HG03108 (cell line): ENCODE data around the gene PSME4.
"Not testable (repeated sequence)": the region's sequence is repeated elsewhere in the genome, so short reads cannot be mapped to it uniquely, and the experiment has no call there.

Source experiments
- ATAC-seq: cut with Tn5 transposase; IDR thresholded peaks from one replicate; pipeline ENCODE4 v1.9.1; 2021; ENCODE audit warnings: moderate library complexity; ENCODE audit not compliant: unreplicated experiment

PSME4 gene

DNA sequence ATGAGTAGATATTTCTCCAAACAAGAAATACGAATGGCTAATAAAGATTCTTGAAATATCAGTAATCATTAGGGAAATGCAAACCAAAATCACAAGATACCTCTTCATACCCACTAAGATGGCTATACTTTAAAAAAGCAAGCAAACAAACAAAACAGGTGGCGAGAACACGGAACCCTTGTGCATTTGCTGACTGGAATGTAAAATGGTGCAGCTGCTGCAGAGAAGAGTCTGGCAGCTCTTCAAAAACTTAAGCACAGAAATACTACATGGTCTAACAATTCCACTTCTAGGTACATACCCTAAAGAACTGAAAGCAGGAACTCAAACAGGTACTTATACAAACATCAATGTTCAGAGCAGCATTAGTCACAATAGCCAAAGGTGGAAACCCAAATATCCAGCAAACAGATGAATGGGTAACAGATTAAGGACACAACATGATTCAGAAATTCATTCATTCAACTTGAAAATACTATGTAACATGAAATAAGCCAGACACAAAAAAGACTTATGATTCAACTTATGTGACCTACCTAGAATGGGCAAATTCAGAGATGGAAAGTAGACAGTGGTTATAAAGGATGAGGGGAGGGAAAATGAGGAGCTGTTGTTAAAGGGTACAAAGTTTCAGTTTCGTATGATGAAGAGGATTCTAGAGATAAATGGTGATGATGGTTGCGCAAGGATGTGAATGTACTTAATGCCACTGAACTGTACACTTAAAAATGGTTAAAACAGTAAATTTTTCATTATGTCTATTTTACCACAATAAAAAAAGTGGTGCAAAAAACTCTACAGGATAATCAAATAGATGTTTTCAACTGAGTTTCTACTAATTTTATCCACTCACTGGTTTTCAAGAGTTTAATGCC, 84.2 kb downstream of the PSME4 start:
- ATAC-seq: no peak

DNA sequence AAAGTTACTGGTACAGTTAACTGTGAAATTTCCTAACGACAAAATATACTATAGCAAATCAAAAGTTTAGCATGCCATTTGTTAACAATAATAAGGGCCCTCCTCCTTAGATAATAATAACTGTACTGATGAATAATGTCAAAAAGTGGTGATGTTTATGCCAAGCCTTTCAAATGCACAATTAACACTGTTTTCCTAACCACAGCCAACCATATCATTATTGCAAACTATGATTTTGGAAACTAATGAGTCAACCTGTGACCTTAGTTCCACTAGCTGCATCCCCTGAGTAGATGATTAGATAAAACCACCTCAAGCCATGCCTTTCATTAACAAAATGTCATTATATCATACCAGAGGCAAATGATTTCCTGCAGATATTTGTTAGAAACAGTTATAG, 85.9 kb downstream of the PSME4 start:
- ATAC-seq: no peak

DNA sequence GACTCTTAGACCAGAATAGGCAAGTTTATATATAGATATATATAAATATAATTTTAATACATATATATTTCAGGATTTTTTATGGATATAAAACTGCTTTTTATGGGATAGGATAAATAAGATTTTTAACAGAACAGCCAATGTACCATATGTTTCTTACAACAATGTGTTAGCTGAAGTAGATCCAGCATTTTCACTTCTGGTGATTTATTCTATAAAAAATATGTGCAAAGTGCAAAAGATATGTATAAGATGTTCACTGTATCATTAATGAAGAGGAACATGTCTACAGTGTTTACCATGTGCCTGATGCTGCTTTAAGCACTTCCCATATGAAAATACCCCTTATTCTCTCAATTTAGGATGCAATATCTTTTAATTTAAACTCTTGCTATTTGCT, 88.8 kb downstream of the PSME4 start:
- ATAC-seq: no peak

DNA sequence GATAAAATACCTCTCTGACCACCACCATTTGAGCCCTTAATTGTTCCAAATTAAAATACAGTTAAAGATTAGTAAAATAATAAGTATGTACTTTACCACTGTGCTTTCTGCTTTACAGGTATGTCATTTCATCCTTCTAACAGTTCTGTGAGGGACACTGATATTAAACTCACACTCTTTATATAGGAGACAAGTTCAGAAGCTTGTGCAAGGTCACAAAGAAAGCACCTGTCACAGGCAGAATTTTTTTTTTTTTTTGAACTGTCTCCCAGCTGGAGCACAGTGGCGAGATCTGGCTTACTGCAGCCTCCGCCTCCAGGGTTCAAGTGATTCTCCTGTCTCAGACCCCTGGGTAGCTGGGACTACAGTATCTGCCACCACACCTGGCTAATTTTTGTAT, 89.4 kb downstream of the PSME4 start:
- no peak for ATAC-seq

DNA sequence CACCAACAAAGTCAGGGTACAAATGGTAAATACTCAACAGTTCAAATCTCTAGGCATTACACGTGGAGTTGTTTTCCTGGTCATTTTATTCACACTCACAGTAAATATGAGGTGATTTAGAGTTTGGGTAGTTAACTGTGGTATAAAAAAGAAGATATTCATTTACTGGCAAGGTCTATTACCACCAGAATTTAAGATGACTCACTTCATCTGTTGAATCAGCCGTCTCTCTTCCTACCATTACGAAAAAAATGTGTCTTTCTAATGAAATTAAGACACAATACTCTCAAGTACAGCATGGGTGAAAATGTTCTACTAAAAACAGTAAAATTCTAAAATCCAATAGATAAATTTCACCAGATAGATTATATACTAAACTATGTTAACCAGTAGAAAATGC, 90.0 kb downstream of the PSME4 start:
- ATAC-seq: no peak

DNA sequence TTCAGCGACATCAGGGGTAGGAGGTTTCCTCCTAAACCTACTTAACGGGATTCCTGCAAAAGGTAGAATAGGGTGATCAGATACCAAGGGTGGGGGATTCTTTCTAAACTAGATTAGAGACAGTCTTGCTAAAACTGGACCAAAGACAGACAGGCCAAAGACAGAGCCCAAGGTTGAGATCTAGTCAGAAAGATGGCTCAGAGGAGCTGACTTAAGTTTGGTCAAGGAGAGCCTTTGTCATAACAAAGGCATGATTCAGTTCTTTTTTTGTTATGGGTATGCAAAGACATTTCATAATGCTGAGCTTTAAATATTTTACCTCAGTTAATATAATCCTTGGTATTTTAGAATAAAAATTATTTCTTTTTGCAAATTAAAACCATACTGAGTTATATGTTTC, 93.2 kb downstream of the PSME4 start:
- no peak for ATAC-seq

DNA sequence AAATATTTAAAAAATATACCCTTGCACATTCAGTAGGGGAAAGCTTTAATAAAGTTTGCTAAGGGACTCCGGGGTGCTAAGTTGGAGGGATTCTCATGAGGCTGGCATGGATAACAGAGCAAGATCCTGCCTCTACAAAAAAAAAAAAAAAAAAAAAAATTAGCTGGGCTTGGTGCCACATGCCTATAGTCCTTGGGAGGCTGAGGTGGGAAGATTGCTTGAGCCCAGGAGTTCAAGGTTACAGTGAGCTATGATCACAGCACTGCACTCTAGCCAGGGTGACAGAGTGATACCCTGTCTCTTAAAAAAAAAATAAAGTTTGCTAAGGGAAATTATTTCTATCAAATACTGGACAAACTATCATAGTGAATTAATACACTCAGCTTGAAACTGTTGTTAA, 93.7 kb downstream of the PSME4 start:
- no peak for ATAC-seq

DNA sequence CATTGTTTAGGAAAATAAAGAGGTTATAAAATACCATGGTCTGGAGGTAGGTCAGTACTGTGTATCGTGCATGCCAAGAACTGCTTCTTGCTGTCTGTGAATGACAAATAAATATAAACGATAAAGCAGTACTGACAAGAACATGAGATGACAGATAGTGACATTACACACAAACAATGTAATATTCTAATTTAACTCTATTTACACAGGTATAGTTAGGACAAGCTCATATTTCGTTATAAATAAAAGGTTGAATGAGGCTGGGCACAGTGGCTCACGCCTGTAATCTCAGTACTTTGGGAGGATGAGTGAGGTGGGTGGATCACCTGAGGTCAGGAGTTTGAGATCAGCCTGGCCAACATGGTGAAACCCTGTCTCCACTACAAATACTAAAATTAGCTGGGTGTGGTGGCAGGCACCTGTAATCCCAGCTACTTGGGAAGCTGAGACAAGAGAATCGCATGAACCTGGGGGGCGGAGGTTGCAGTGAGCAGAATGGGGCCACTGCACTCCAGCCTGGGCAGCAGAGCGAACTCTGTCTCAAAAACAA, 96.3 kb downstream of the PSME4 start:
- ATAC-seq: no peak

DNA sequence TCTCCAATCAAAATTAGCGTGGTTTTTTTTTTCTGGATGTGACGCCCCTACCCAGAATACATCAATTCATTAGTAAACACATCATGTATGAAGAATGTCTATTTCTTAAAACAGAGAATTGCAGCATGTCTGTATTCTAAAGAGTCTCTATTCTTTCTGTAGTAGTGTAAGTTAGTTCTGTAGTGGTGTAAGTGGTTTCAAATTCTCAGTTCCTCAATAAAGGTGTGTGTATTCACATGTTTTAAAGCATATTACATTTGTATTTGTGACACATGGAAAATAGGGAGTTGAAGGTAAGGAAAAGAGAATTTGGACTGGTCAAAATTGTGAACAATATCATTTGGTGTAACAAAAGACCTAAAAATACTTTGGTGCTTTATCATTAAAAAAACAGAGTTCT, 103.0 kb downstream of the PSME4 start:
- no peak for ATAC-seq

DNA sequence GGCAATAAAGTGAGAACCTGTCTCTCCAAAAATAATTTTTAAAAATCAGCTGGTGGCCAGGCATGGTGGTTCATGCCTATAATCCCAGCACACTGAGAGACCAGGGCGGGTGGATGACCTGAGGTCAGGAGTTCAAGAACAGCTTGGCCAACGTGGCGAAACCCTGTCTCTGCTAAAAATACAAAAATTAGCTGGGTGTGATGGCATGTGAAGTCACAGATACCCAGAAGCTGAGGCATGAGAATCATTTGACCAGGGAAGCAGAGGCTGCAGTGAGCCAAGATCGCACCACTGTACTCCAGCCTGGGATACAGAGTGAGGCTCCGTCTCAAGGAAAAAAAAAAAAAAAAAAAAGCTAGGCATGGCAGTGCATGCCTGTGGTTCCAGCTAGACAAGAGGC, 103.6 kb downstream of the PSME4 start:
- no peak for ATAC-seq

DNA sequence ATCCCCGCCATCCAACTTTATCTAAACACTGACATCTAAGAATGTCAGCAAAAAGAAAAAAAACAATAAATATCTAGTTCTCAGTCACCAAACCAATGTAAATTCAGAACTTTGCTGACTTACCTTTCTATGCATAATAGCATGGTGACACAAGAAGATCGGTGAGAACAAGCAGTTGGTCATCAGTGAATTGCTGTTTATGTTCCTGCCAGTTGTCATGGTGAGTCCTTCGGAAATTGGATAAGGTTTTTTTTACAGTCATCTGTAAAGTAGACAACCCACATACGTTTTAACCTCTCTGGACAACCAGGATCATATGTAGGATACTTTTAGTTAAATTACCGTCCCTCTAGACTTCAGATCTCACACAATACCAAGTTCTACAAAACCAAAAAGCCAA, 104.8 kb downstream of the PSME4 start:
- no peak for ATAC-seq

DNA sequence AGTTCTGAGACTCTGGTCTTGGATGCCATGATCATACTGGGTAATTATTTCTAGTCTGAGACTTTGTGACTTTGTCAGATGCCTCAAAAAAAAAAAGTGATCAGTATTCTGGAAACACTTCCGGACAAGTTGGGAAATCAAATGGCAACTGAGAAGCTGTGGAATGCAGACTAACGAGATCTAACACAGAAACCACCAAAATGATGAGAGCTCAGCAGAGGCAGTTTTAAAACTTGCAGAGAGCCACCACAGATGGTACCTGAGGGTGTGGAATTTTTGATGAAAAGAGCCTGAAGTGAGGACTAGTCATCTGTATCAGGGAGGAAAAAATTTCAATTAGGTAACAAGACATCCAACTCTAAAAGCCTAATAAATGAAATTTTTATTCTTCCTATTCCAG, 105.5 kb downstream of the PSME4 start:
- no peak for ATAC-seq

DNA sequence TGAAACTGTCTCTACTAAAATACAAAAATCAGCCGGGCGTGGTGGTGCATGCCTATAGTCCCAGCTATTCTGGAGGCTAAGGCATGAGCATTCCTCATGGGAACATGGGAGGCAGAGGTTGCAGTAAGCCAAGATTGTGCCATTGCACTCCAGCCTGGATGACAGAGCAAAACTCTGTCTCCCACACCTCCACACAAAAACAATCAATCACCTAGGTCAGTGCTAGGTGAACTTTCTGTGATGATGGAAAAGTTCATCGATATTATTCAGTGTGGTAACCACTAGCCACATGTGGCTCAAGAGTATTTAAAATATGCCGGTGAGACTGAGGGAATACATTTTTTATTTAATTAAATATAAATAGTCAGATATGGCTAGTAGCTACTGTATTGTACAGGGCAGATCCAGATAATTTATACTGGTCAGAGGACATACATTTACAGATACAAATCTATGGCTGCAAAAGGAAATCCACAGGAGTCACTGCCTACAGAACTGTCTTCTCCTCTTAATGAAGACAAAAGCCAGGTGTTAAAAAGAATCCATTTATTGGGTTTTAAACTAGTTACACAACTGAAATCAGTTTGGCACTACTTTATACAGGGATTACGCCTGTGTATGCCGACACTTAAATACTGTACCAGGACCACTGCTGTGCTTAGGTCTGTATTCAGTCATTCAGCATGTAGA, 107.1 kb downstream of the PSME4 start:
- ATAC-seq: no peak

DNA sequence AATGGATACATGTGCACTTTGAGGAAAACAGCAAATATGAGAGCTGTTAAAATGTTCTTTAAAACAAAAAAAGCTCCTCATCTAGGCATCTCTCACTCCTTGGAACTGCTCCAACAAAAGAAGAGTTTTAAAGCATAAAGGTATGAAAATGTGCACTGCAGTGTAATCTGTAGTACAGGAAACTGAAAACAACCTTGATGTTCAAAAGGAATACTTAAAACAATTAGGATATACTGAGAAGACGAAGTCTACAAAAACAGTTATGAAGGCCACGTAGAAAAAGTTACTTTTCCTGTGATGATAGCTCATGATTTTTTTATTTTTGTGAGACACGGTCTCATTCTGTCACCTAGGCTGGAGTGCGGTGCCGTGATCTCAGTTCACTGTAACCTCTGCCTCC, 109.0 kb downstream of the PSME4 start:
- ATAC-seq: no peak

DNA sequence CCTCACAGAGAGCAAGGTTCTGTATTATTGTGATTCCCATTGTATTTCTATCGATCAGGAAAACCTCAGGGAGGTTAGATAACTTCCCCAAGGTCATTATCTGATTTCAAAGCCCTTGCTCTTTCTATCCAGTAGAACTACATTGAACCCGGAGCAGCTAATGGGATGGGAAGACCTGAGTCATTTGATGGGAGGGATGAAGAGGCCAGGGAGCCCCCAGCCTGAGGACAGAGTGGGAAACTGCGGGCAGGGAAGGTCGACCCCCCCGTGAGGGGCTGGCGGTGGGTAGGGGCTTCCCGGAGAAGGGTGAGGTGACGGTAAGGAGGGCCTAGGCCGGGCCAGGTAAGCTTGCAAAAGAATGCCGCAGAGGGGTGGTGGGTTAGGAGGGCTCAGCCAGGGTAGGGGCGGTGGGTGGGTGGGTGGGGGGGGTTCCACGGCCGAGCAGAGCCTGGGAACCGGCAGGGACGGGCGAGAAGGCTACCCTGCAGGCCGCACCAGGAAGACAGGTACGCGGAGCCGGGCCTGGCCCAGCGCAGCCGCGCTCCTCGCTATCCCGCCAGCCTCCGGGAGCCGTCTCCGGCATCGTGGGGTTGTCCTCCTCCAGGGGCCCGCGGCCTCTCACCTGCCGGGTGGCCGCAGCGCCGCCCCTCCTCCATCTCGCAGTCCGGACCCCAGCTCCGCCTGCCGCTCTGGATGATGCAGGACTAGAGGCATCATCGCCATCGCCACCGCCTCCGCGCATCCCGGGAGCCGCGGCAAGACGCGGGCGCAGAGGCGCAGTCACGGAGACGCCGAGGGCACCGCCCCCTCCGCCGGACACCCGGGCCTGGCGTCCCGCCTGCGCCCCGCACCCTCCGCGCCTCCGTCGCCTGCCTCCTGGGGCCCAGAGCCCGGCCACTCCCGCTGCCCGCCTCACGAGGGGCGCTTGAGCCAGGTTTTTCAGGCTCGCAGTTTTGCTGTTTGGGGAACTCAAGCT, 111.3 kb downstream of the PSME4 start, which contains the start of gene GPR75:
Gene GPR75 (minus strand): TSS at position 762 of the 976 bp plus-strand sequence. CDS start 5,211 bp downstream, outside the sequence.
- no peak for ATAC-seq

DNA sequence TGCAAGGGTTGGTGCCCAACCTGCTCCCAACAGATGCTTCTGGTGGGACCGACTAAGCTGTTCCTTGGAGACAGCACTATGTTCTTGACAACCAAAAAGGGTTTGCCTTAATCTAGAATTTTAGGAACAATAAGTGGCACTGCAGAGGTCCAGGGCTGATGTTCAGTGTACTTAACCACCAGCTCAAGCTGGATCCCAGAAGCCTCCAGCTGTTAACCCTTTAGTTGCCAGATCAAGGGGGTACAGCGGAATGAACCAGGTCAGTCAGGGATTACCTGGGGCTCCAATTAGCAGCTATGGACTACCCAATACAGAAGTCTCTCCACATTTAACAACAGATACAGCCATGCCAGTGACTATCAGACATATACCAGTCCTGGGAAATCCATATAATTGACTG, 114.5 kb downstream of the PSME4 start:
- ATAC-seq: no peak

DNA sequence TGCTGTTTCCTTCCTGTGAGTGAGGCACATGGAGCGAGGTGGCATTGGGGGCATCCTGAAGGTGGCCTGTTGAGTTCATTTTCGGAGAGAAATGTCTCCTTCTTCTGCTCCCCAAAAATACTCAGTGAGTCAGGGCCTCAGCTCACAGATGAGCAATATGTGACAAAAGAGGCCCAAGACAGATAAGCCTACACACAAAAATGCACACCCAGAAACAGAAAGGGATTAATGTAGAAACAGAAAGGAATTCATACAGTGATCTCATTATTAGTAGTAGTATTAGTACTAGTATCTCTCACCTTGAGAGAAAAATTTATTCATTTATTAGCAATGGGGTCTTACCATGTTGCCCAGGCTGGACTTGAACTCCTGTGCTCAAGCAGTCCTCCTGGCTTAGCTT, 116.1 kb downstream of the PSME4 start:
- ATAC-seq: no peak

DNA sequence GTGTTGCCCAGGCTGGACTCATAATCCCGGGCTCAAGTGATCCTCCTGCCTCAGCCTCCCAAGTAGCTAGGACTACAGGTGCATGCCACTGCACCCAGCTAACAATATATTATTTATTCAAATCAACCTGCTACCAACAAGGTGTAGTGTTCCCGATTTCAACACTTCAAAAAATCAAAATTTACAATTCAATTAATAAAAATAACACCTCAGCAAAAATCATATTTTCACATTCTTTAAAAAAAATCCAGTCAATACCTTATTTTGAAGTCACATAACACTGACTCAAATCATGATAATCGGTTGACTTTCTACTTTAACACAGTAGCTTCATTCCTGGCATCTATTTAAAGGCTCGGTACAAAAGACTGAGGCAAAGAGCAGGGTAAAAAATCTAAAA, 118.3 kb downstream of the PSME4 start:
- ATAC-seq: no peak

DNA sequence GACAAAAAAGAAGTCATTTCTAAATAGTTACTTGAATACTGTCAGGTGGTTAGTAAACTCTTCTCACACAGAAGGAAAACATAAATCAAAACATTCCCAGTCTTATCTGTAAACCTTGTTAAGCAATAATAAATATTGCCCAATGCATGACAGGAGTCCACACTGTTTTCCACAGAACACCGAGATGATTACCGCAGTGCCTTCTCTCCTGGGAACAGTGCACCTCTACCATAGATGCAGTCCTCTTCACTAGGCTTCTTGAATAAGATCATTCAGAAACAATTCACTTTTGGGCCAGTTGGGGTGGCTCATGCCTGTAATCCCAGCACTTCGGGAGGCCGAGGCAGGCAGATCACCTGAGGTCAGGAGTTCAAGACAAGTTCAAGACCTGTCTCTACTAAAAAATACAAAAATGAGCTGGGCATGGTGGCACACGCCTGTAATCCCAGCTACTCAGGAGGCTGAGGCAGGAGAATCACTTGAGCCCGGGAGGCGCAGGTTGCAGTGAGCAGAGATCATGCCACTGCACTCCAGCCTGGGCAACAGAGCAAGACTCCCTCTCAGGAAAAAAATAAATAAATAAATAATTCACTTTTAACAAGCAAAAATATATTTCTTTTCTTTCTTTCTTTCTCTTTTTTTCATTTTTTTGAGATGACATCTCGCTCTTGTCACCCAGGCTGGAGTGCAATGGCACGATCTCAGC, 119.6 kb downstream of the PSME4 start:
- ATAC-seq: not testable (repeated sequence)

DNA sequence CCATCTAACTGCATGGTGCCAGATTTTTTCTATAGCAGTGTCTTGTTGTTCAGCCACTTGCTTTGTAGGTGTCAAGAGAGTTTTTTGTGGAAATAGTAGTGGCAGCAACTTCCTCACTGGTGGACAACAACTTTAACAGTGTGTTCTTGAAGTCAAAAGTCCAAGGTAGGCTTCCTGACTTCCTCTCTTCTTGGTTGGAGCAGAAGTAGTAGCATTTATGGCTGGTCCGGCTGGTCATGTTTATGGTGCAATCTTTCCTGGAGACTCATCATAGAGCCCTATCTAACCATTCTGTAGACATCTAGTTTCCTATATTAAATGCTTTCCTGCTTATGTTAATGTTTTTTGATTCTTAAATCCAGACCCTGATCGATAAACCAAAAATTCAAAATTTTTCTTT, 122.7 kb downstream of the PSME4 start:
- ATAC-seq: no peak
